ENCODE measurements around the gene YY1.

Gene YY1

DNA sequence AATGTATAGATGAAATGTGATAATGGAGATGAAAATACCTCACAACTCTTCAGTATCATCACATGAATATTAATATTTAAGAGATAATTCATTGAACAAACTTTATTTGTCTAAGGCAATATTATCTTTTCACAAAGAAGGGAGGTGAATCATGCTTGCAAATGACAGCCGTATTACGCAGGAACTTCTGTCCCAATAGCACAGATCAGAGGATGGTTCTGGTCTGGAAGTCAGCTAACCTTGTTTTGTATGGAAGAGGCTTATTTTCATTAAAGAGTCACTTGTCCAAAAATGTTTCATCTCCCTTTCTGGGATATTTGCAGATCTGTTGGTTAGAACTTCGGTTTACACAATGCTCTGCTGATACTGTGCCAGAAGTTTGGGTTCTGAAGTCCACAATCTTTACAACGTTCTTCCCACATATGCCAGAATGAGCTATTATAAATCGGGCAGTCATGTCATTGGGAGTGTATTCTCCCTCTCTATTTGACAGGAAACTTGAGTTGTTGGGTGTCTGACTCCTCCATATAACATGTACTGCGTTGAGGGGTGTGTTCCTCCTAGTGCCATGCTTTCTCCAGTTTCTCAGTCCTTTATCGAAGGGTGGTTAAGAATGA is 29.8 kb downstream of the YY1 start:
- no peaks in the 10 kb centered on the region for H3K9me3 ChIP-seq (replicated peaks in 1 of 11)
- H3K4me1 ChIP-seq, result peaks cover 0 to 22% (median 4%) of the 10 kb centered on the region in 10 experiments; a peak in 10 of 20 replicates
- H3K27me3 ChIP-seq, result no peaks in the 10 kb centered on the region
- no peak overlapping the region for H3K4me2 ChIP-seq
- no peak overlapping the region for H3K4me3 ChIP-seq
- peaks cover 96 to 100% (median 100%) of the 10 kb centered on the region in 11 experiments for H4K20me1 ChIP-seq
- no peak for TF ChIP-seq Cebpa-rat (IDR thresholded peaks at IDR 0.05)
- 0 out of 22 replicates have a peak overlapping the region, but pooled peaks of 1 of the 11 experiments have one; percentile 7 for H3K9ac ChIP-seq
- H3K36me3 ChIP-seq, result peaks cover 46 to 83% (median 74%) of the 10 kb centered on the region in 11 experiments
- no peak overlapping the region for H3K27ac ChIP-seq

DNA sequence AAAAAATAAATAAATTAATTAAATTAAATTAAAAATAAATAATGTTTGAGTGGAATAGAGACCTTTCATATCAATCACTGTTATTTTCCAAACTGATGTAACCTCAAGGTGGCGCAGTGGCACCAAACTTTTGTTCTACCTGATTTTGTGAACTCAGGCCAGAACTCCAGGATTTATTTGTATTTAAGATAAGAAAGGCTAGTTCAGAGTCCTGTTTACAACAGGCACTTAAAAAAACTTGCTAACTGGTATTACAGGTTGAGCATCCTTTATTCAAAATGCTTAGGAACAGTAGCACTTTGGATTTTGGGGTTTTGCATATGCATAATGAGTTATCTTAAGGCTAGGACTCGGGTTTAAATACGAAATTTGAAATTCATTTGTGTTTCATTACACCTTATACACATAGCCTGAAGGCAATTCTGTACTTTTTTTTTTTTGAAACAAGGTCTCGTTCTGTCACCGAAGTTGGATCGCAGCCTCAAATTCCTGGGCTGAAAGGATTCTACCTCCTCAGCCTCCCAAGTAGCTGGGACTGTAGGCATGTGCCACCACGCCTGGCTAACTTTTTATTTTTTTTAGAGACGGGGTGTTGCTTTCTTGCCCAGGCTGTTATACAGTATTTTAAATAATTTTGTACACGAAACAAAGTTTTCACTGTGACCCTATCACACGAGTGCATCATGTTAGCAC is 32.4 kb downstream of the YY1 start:
- peaks cover 0 to 16% (median 3%) of the 10 kb centered on the region in 10 experiments; a peak in 5 of 20 replicates for H3K4me1 ChIP-seq

DNA sequence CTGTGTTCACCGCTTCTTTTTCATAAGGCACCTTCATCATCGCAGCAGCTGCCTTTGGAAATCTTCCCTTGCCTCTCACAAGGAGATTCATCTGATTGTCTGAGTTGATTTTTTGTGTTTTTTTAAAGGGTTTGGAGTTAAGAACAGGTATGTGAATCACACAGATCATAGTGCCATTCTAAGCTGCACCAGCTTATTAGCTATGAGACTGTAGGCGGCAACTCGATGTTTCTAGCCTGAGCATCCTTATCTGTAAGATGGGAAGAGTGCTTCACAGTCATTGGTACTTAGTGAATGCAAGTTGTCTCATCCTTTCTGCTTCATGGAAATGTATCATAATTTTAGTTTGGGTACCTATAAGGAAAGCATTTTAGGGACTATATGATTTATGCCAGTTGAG is 35.3 kb downstream of the YY1 start:
- H3K4me3 ChIP-seq, result no peak overlapping the region
- no peaks in the 10 kb centered on the region for H3K9me3 ChIP-seq (replicated peaks in 1 of 11)
- H3K27ac ChIP-seq, result no peak overlapping the region
- no peak overlapping the region for H3K4me2 ChIP-seq
- H3K36me3 ChIP-seq, result peaks cover 35 to 78% (median 65%) of the 10 kb centered on the region in 11 experiments
- H4K20me1 ChIP-seq, result peaks cover 96 to 100% (median 100%) of the 10 kb centered on the region in 11 experiments
- no peaks in the 10 kb centered on the region for H3K27me3 ChIP-seq
- peaks cover 13 to 35% (median 22%) of the 10 kb centered on the region in 10 experiments for H3K4me1 ChIP-seq
- H3K9ac ChIP-seq, result no peak overlapping the region
- no peak for TF ChIP-seq Cebpa-rat (IDR thresholded peaks at IDR 0.05)

More for the DNA sequence above, 32.4 kb downstream of the YY1 start:
- Histone ChIP-seq H3K27me3 (no peaks in the 10 kb centered on the region), H3K36me3 (peaks cover 40 to 78% (median 74%) of the 10 kb centered on the region in 11 experiments), H3K4me3 (no peak overlapping the region), H4K20me1 (peaks cover 96 to 100% (median 100%) of the 10 kb centered on the region in 11 experiments), H3K9ac (no peak overlapping the region), H3K4me2 (no peak overlapping the region), H3K27ac (no peak overlapping the region), H3K9me3 (replicated peaks in 1 of 11) (no peaks in the 10 kb centered on the region)
- TF ChIP-seq Cebpa-rat (IDR thresholded peaks at IDR 0.05), result no peak

DNA sequence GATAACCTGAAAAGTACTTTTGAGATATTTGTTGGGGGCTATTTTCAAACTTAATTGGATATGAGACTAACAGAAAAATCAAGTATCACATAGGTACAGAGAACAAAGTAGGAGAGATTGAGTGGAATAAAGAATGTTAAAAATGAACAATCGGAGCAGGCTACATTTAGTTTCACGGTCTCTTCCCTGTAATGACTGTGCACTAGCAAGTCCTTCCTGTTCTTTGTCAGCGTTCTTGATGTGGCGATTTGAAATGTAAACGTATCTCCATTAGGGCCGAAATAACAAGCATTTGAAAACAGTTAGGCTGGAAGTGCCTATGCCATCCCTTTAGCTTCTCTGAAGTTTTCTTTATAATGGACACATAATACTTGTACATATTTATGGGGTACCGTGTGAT is 36.3 kb downstream of the YY1 start:
- Histone ChIP-seq H4K20me1 (peaks cover 97 to 100% (median 100%) of the 10 kb centered on the region in 11 experiments), H3K27ac (no peak overlapping the region), H3K4me2 (no peak overlapping the region)

DNA sequence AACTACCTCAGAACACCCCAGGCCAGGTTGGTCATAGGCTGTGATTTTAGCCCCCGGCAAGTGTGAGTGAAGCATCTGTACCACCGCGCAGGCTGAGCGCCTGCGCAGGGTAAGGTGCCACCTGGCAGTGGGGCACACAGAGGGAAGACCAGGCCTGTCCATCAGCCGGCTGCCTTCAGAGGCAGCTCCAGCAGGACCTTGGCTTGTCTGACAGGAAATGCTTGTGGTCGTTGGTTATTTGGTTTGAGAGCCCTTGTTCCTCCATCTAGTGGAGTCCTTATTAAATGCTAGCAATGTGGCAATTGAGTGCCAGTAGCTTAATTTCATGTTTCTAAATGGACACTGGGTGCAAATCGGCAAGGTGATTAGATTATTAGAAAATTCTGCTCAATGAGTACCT is 39.8 kb downstream of the YY1 start:
- H4K20me1 ChIP-seq, result peaks cover 97 to 100% (median 100%) of the 10 kb centered on the region in 11 experiments
- H3K4me3 ChIP-seq, result no peak overlapping the region
- peaks cover 46 to 98% (median 68%) of the 10 kb centered on the region in 11 experiments for H3K36me3 ChIP-seq
- no peak for TF ChIP-seq Cebpa-rat (IDR thresholded peaks at IDR 0.05)
- peak overlapping the region in 2 of 11 experiments; percentile 10 to 18; a peak in 2 of 22 replicates for H3K27ac ChIP-seq
- peak overlapping the region; percentile 45 to 81 (median 66) for H3K4me2 ChIP-seq
- H3K9ac ChIP-seq, result peak overlapping the region in 1 of 11 experiments; percentile 9; a peak in 2 of 22 replicates
- peaks cover 51 to 71% (median 56%) of the 10 kb centered on the region in 10 experiments for H3K4me1 ChIP-seq
- no peaks in the 10 kb centered on the region for H3K9me3 ChIP-seq (replicated peaks in 1 of 11)
- H3K27me3 ChIP-seq, result no peaks in the 10 kb centered on the region

More for the DNA sequence above, 36.3 kb downstream of the YY1 start:
- Histone ChIP-seq H3K4me3 (no peak overlapping the region), H3K9me3 (replicated peaks in 1 of 11) (no peaks in the 10 kb centered on the region), H3K27me3 (no peaks in the 10 kb centered on the region), H3K9ac (no peak overlapping the region), H3K36me3 (peaks cover 35 to 80% (median 68%) of the 10 kb centered on the region in 11 experiments), H3K4me1 (peaks cover 22 to 44% (median 32%) of the 10 kb centered on the region in 10 experiments)
- TF ChIP-seq Cebpa-rat (IDR thresholded peaks at IDR 0.05), result no peak

DNA sequence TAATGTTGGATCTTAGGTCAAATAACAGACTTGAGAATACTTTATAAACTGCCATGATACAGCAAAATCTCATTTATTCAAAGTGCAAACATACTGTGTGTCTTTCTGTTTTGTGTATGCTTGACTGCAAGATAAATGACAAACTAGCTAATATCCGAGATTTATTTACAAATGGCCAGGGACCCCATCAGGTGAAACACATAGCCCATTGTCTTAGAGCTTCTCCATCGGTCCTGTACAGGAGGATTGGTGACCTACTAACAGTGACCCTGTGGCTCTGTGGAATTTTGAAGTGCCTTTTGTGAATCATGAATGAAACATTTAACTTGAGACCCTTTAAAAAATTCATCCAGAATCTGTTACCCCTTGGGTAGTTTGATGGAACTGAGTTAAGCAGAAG is 40.2 kb downstream of the YY1 start:
- no peaks in the 10 kb centered on the region for H3K9me3 ChIP-seq (replicated peaks in 1 of 11)
- H3K4me1 ChIP-seq, result peaks cover 51 to 72% (median 59%) of the 10 kb centered on the region in 10 experiments
- H3K27ac ChIP-seq, result 0 out of 22 replicates have a peak overlapping the region, but pooled peaks of 2 of the 11 experiments have one; percentile 22 to 33
- H3K27me3 ChIP-seq, result no peaks in the 10 kb centered on the region
- H3K4me2 ChIP-seq, result peak overlapping the region; percentile 45 to 81 (median 66); a peak in 21 of 22 replicates
- H3K9ac ChIP-seq, result peak overlapping the region in 3 of 11 experiments; percentile 13 to 38 (median 32); a peak in 3 of 22 replicates
- peaks cover 42 to 94% (median 64%) of the 10 kb centered on the region in 11 experiments for H3K36me3 ChIP-seq
- no peak overlapping the region for H3K4me3 ChIP-seq
- TF ChIP-seq Cebpa-rat (IDR thresholded peaks at IDR 0.05), result no peak
- H4K20me1 ChIP-seq, result peaks cover 92 to 100% (median 100%) of the 10 kb centered on the region in 11 experiments

DNA sequence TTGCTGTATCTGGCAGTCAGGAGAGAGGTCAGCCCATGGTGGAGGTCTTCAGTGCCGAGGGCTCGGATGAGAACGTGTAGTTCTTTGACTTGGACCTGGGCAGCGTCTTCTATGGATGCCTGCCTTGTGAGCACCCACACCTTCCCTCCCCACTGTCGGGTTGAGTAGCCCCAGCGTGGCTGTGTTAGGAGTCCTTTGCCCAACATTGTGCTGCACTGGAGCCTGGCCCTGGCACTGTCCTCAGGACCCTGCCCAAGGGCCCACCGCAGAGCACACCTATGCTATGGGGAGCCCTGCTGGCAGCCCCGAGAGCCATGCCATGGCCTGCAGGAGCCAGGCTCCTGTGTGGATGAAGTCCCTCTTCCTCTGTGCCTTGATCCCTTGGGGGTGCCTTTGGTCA is 40.6 kb downstream of the YY1 start:
- Histone ChIP-seq H3K4me1 (peaks cover 49 to 75% (median 64%) of the 10 kb centered on the region in 10 experiments), H3K36me3 (peaks cover 39 to 90% (median 60%) of the 10 kb centered on the region in 11 experiments)

DNA sequence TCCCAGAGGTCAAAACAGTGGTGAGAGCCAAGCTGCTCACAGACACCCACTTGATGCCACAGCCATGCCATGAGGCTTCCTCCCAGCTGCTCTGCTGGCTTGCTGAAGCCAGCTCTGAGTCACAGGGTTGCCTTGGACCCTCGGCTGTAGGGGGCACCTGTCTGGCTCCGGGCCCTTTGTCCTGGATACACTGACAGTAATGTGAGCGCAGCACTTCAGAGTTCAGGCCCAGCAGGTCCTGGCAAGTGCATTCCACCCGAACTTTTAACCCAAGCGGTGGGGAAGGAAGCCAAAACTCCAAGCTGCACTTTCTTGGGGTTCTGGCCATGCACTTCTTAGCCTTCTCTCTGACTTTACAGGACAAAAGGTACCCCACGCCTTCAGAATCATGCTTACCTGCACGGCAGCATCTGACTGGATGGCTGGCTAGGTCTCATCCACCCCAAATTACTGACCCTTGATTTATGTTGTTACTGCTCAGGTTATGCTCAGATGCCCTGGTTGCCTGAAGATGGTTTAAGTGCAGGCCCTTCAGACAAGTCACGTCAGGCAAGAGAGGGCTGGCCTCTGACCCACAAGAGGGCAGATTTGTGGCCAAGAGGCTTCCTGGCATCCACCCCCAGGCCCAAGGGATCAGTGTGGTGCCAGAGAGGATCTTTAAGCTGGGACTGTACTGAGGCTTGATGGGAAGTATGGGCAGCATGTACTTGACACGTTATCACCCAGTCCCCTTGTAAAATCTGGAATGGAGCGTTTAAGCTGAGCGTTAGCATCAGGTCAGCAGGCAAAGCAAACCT is 42.5 kb downstream of the YY1 start:
- H4K20me1 ChIP-seq, result peaks cover 69 to 94% (median 84%) of the 10 kb centered on the region in 11 experiments
- TF ChIP-seq Cebpa-rat (IDR thresholded peaks at IDR 0.05), result no peak
- no peaks in the 10 kb centered on the region for H3K9me3 ChIP-seq (replicated peaks in 1 of 11)
- peak overlapping the region in 8 of 11 experiments; percentile 2 to 53 (median 35); a peak in 10 of 22 replicates for H3K9ac ChIP-seq
- H3K4me2 ChIP-seq, result peak overlapping the region; percentile 3 to 79 (median 66); a peak in 17 of 22 replicates
- H3K27ac ChIP-seq, result peak overlapping the region in 2 of 11 experiments; percentile 8 to 30; a peak in 3 of 22 replicates
- peaks cover 53 to 89% (median 76%) of the 10 kb centered on the region in 10 experiments for H3K4me1 ChIP-seq
- H3K27me3 ChIP-seq, result no peaks in the 10 kb centered on the region
- no peak overlapping the region for H3K4me3 ChIP-seq
- peaks cover 25 to 70% (median 45%) of the 10 kb centered on the region in 11 experiments for H3K36me3 ChIP-seq

More for the DNA sequence above, 40.6 kb downstream of the YY1 start:
- no peaks in the 10 kb centered on the region for H3K9me3 ChIP-seq (replicated peaks in 1 of 11)
- H3K4me3 ChIP-seq, result no peak overlapping the region
- peak overlapping the region; percentile 45 to 81 (median 66); a peak in 21 of 22 replicates for H3K4me2 ChIP-seq
- peaks cover 88 to 100% (median 100%) of the 10 kb centered on the region in 11 experiments for H4K20me1 ChIP-seq
- peak overlapping the region in 5 of 11 experiments; percentile 6 to 38 (median 14); a peak in 3 of 22 replicates for H3K9ac ChIP-seq
- TF ChIP-seq Cebpa-rat (IDR thresholded peaks at IDR 0.05), result no peak
- no peaks in the 10 kb centered on the region for H3K27me3 ChIP-seq
- 0 out of 22 replicates have a peak overlapping the region, but pooled peaks of 2 of the 11 experiments have one; percentile 22 to 33 for H3K27ac ChIP-seq

All from BLaER1 treated with 17β-estradiol and CSF1 and Interleukin-3, amounts not matched to agents 10 nM and 100 nM (cell line).